A673 (cell line): ENCODE measurements around the gene SORD. TPM values are rescaled to one million over a fixed set of nuclear protein-coding genes. Genes with fewer than 3 reads are reported as not detected.
"Not testable (repeated sequence)": the region's sequence is repeated elsewhere in the genome, so short reads cannot be mapped to it uniquely, and the experiment has no call there.

Experiments used
- Bru-seq: library from RNA; stranded (reverse); fragments of 400-500 nt; gene quantifications from one replicate; lab custom pipeline; 2021; lab: Mats Ljungman, UMichigan
- BruChase-seq, 2 experiments: library from RNA; stranded (reverse); fragments of 400-500 nt; gene quantifications; one replicate each; lab custom pipeline; 2021; lab: Mats Ljungman, UMichigan
- BruUV-seq: library from RNA; stranded (reverse); fragments of 400-500 nt; replicated peaks from 2 replicates; lab custom pipeline; 2021; lab: Mats Ljungman, UMichigan
- CTCF ChIA-PET: fragments of 300-600 bp; sonication (Branson Sonifier 250); formaldehyde crosslinking; loops from one replicate; lab custom pipeline; 2022; ENCODE audit warnings: antibody characterized with exemption; lab: Charles Lee
- POLR2A ChIA-PET: fragments of 300-600 bp; sonication (Branson Sonifier 250); formaldehyde crosslinking; loops from one replicate; lab custom pipeline; 2022; ENCODE audit warnings: antibody characterized with exemption; ENCODE audit not compliant: low non-redundant PET; lab: Charles Lee
- DNase-seq: peaks from one replicate; pipeline ENCODE4 v3.0.0-alpha.2; 2015; ENCODE audit warnings: low spot score
- H3K27ac ChIP-seq: fragments of 200-600 bp; sonication (generic); 2 replicates; pipeline ENCODE4 v1.5.1; 2016; ENCODE audit warnings: mixed run types, low read depth, mild to moderate bottlenecking, mixed read lengths, antibody characterized with exemption, low read length; ENCODE audit not compliant: poor library complexity, severe bottlenecking
- H3K27me3 ChIP-seq: fragments of 200-600 bp; sonication (generic); replicated peaks from 2 replicates; pipeline ENCODE4 v1.6.1; 2017; ENCODE audit warnings: mixed run types, low read depth, mild to moderate bottlenecking, mixed read lengths, antibody characterized with exemption, low read length; ENCODE audit not compliant: insufficient read depth, poor library complexity
- H3K36me3 ChIP-seq: fragments of 200-600 bp; sonication (generic); 2 replicates; pipeline ENCODE4 v1.6.1; 2016; ENCODE audit warnings: mixed run types, mild to moderate bottlenecking, mixed read lengths, antibody characterized with exemption, low read length; ENCODE audit not compliant: insufficient read depth, poor library complexity, severe bottlenecking
- H3K4me1 ChIP-seq: fragments of 200-600 bp; sonication (generic); 2 replicates; pipeline ENCODE4 v1.6.1; 2017; ENCODE audit warnings: mixed run types, mild to moderate bottlenecking, mixed read lengths, antibody characterized with exemption, low read length; ENCODE audit not compliant: insufficient read depth, poor library complexity, severe bottlenecking
- H3K4me3 ChIP-seq: fragments of 200-600 bp; sonication (generic); 2 replicates; pipeline ENCODE4 v1.5.1; 2016; ENCODE audit warnings: low read depth, mixed run types, mild to moderate bottlenecking, mixed read lengths, low read length; ENCODE audit not compliant: poor library complexity, severe bottlenecking
- H3K9me3 ChIP-seq: fragments of 200-600 bp; sonication (generic); 2 replicates; pipeline ENCODE4 v1.6.1; 2016; ENCODE audit warnings: mixed run types, low read depth, mild to moderate bottlenecking, mixed read lengths, antibody characterized with exemption, low read length; ENCODE audit not compliant: poor library complexity, severe bottlenecking
- EZH2 ChIP-seq: fragments of 200-600 bp; sonication (generic); IDR thresholded peaks from 2 replicates; pipeline ENCODE4 v1.6.1; 2017; ENCODE audit warnings: borderline replicate concordance, low read depth, mild to moderate bottlenecking, mixed read lengths, antibody characterized with exemption, low read length; ENCODE audit not compliant: poor library complexity, severe bottlenecking
- intact Hi-C: fragments of 100-400 bp; cut with micrococcal nuclease; formaldehyde crosslinking; loops from one replicate; pipeline ENCODE4 v1.10.0; 2022; ENCODE audit not compliant: unreplicated experiment
- long read RNA-seq: library from polyadenylated mRNA; stranded (forward); transcript quantifications from one replicate; pipeline ENCODE4 v2.0.0, GENCODE V29; 2022
- total RNA-seq: library from RNA; stranded (reverse); gene quantifications from 2 replicates; pipeline ENCODE4 v1.2.3, GENCODE V29; 2021
- TF ChIP-seq, protein P1 (sequence below): fragments of 300-800, 200-600 bp; sonication (generic); conservative IDR thresholded peaks from 2 replicates; pipeline ENCODE4 v1.5.1; 2017; ENCODE audit warnings: low read depth, mild to moderate bottlenecking, antibody characterized with exemption, low read length, moderate library complexity, mixed read lengths

The SORD gene
- total RNA-seq (252 and 286 TPM in 2 replicates), Bru-seq, nascent RNA (percentile 96 among the genes with signal in this experiment), BruChase-seq, experiment 1, labeled RNA remaining after a 2-hour chase (percentile 90 among the genes with signal in this experiment), BruChase-seq, experiment 2, labeled RNA remaining after a 6-hour chase (percentile 94 among the genes with signal in this experiment)
- long read RNA-seq, full-length matches to known transcripts = 541 of 601 reads
- long read RNA-seq, partial matches to known transcripts = 24 of 601 reads
- long read RNA-seq, other reads (novel, unspliced or antisense) = 36 of 601 reads

DNA sequence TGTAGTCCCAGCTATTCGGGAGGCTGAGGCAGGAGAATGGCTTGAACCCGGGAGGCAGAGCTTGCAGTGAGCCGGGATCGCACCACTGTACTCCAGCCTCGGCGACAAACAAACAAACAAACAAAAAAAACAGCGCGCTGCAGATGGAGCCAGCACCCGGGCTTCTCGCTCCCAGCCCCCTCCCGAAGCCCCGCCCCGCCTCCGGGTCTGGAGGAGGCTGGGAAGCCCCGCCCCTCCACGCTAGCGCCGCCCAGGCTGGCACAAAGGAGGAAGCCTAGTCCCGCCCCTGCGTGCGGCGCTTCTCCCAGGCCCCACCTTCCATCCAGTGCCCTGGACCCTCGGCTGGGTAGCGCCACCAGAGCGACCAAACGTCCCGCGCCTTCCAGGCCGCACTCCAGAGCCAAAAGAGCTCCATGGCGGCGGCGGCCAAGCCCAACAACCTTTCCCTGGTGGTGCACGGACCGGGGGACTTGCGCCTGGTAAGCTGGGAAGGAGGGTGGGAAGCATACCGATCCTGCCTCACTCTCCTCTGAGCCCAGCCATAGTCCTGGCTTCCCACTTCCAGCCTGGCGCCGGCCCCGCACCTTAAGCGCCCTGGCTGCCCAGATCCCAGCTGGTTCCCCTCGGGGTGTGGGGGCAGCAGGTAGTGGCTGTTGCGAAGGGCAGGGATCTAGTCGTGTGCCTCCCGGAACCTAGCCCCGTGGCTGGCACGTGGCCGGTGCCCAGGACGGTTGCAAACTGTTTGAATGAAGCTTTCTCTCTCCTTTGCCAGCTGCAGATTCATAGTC, at the start of gene SORD:
TSS of gene SORD (plus strand) at position 325 of the 788 bp plus-strand sequence. CDS start at position 414, 89 bp downstream.
- TF ChIP-seq, protein P1, sequence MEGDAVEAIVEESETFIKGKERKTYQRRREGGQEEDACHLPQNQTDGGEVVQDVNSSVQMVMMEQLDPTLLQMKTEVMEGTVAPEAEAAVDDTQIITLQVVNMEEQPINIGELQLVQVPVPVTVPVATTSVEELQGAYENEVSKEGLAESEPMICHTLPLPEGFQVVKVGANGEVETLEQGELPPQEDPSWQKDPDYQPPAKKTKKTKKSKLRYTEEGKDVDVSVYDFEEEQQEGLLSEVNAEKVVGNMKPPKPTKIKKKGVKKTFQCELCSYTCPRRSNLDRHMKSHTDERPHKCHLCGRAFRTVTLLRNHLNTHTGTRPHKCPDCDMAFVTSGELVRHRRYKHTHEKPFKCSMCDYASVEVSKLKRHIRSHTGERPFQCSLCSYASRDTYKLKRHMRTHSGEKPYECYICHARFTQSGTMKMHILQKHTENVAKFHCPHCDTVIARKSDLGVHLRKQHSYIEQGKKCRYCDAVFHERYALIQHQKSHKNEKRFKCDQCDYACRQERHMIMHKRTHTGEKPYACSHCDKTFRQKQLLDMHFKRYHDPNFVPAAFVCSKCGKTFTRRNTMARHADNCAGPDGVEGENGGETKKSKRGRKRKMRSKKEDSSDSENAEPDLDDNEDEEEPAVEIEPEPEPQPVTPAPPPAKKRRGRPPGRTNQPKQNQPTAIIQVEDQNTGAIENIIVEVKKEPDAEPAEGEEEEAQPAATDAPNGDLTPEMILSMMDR = no peak
- no peak for TF ChIP-seq EZH2
- intact Hi-C loops = loop anchor here (10.0 kb wide), 1 partner anchor 298 kb away; no protein-coding TSS in a partner anchor

DNA sequence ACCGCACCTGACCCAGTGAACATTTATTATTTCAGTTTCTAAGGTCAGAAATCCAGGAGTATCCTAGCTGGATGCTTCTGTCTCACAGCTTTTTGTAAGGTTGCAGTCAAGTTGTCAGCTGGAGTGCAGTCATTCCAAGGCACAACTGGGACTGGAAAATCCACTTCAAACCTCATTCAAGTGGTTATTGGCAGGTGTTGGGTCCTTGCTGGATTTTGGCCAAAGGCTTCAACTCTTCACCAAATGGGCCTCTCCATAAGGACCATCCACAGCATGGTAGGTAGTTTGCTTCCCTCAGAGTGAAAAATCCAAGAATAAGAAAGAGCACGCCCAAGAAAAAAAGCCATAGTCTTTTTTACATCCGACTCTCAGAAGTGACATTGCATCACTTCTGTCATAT, 46.8 kb upstream of the SORD start:
- H3K9me3 ChIP-seq, BruUV-seq, intact Hi-C loops, H3K4me3 ChIP-seq, H3K36me3 ChIP-seq, H3K4me1 ChIP-seq, H3K27ac ChIP-seq, POLR2A ChIA-PET, H3K27me3 ChIP-seq, DNase-seq, CTCF ChIA-PET: not testable (repeated sequence)

More for the DNA sequence above, at the start of gene SORD:
- POLR2A ChIA-PET = no interaction called here
- H3K27ac ChIP-seq = peak within 1 kb of the TSS; percentile 92
- DNase-seq = peak; percentile 96
- peak within 1 kb of the TSS; percentile 92 for H3K4me3 ChIP-seq
- CTCF ChIA-PET = interaction anchor here (1.3 kb wide), 1 partner anchor 95 kb away, joined by 4 read pairs; no protein-coding TSS in a partner anchor
- H3K4me1 ChIP-seq = peaks cover 20% of the 10 kb centered on the region
- peaks cover 11% of the 10 kb centered on the region for H3K36me3 ChIP-seq
- no peaks in the 10 kb centered on the region for H3K27me3 ChIP-seq
- no TSS peak for BruUV-seq
- H3K9me3 ChIP-seq = no peaks in the 10 kb centered on the region

DNA sequence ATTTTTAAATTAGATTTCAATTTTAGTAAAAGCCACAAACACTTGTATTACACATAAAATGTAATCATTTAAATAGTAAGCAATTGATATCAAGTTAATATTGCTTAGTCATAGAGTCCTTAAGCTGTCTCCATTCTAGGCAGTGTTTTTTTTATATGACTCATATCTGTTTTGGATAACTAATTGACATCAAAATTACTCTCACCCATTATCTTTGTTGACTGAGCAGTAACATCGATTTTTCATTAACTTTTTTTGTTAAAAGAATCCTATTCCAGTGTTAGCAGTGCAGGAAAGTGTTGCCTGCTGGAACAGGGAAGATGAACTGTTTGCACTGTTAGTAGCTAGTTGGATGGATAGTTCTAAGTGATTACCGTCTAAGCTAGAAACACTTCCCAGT, 45.2 kb upstream of the SORD start:
- CTCF ChIA-PET = interaction anchor here (1.2 kb wide), 1 partner anchor 140 kb away, joined by 3 read pairs; no protein-coding TSS in a partner anchor
- H3K4me3 ChIP-seq, POLR2A ChIA-PET, H3K27me3 ChIP-seq, intact Hi-C loops, H3K4me1 ChIP-seq, BruUV-seq, H3K9me3 ChIP-seq, H3K27ac ChIP-seq, H3K36me3 ChIP-seq, DNase-seq: not testable (repeated sequence)

DNA sequence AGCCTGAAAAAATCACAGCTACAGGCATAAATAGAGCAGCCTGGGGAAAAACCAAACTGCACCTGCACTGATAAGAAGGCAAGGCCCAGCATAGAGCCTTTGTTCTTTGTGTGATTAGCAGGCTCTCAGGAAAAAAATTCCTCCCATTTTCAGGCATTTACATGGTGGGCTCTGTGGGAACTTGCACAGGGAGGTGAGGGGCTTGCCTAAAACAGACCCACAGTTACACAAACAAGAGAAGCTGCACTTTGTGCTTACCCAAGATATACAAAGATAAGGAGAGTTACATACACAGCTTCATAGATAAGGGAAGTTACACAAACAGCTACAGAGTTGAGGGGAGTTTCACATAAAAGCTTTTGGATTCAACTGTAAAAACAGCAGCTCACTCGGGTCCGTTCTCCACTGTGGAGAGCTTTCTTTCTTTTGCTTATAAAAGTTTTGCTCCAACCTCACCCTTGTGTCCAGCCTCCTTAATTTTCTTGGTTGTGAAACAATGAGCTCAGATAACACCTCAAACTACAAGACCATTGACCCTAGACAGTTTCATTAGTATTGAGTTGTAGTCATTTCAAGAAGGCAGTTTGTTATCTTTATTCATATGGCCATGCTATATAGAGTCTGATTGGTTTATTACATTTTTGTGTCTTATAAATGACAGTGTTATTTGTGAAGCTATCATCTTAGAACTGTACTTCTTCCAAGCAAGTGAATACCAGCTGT, 43.2 kb upstream of the SORD start:
- H3K36me3 ChIP-seq, H3K27ac ChIP-seq, POLR2A ChIA-PET, intact Hi-C loops, H3K9me3 ChIP-seq, DNase-seq, H3K4me3 ChIP-seq, BruUV-seq, H3K4me1 ChIP-seq, H3K27me3 ChIP-seq, CTCF ChIA-PET: not testable (repeated sequence)

DNA sequence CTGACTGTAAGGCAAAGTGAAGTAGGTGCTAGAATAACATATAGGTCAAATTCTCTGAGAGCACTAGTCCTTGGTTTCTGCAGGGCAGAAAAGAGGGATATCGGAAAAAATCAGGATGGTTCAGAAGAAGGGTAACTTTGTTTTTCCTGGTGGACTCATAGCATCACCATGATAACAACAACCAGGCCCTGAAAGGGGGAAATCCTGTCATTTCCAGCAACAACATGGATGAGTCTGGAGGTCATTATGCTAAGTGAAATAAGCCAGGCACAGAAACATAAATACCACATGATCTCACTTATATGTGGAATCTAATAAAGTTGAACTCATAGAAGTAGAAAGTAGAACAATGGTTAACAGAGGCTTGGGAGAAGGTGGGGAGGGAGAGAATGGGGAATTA, 38.9 kb upstream of the SORD start:
- POLR2A ChIA-PET, H3K4me1 ChIP-seq, intact Hi-C loops, BruUV-seq, H3K4me3 ChIP-seq, DNase-seq, H3K9me3 ChIP-seq, H3K27ac ChIP-seq, CTCF ChIA-PET, H3K36me3 ChIP-seq, H3K27me3 ChIP-seq: not testable (repeated sequence)

DNA sequence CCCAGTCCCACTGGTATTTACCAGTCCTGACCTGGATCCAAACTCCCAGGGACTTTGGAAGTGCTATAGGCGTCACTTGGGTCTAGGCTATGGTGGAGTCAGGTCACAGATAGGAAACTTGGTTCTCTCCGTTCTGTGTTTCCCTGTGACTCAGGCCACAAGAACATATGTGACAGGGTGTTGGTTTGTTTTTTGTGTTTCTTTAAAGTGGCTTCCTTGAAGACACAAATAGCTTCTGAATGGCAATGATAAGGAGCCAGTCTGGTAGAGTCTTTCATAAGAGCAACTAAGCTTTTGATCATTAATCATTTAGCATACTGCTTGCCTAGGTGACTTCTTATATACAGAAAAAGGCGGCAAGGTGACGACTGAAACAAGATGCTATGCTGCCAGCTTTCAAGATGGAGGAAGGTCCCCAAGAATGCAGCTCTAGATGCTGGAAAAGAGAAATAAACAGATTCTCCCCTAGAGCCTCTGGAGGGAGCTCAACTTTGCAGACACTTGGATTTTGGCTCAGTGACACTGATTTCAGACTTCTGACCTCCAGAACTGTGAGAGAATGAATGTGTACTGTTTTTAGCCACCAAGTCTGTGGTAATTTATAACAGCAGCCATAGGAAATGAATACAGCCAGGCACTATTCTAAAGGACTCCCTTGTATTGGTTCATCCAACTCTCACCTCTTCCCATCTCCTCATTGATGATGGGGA, 36.5 kb upstream of the SORD start:
- H3K4me1 ChIP-seq, BruUV-seq, H3K27me3 ChIP-seq, intact Hi-C loops, CTCF ChIA-PET, DNase-seq, H3K9me3 ChIP-seq, POLR2A ChIA-PET, H3K4me3 ChIP-seq, H3K27ac ChIP-seq, H3K36me3 ChIP-seq: not testable (repeated sequence)
